Neuron (in vitro differentiated cells): ENCODE results near the gene MYO16.
"Not testable (repeated sequence)": the region's sequence is repeated elsewhere in the genome, so short reads cannot be mapped to it uniquely, and the experiment has no call there.

Experiments
- H2AFZ ChIP-seq: one replicate; pipeline ENCODE4 v1.6.1; 2013; ENCODE audit warnings: low read depth, mild to moderate bottlenecking, inconsistent platforms, low read length, moderate library complexity
- H3K27me3 ChIP-seq: one replicate; pipeline ENCODE4 v1.6.1; 2013; ENCODE audit warnings: low read length; ENCODE audit not compliant: insufficient read depth
- H3K36me3 ChIP-seq: one replicate; pipeline ENCODE4 v1.6.1; 2013; ENCODE audit warnings: low read length; ENCODE audit not compliant: insufficient read depth
- H3K4me1 ChIP-seq: one replicate; pipeline ENCODE4 v1.6.1; 2013; ENCODE audit warnings: low read length; ENCODE audit not compliant: insufficient read depth
- H3K4me3 ChIP-seq: 2 replicates; pipeline ENCODE4 v1.5.1; 2013; ENCODE audit warnings: mild to moderate bottlenecking, low read length, moderate library complexity
- H3K9me3 ChIP-seq: one replicate; pipeline ENCODE4 v1.6.1; 2013; ENCODE audit warnings: low read length

MYO16 gene

GRCh38 chr13:109204252-109204651 lies 574.8 kb downstream of the MYO16 start:
- Histone ChIP-seq H3K27me3 (no peaks in the 10 kb centered on the region), H3K4me3 (no peak overlapping the region), H3K36me3 (no peaks in the 10 kb centered on the region), H2AFZ (no peak overlapping the region), H3K4me1 (peaks cover 1% of the 10 kb centered on the region), H3K9me3 (peaks cover 2% of the 10 kb centered on the region)

- Histone ChIP-seq H3K27me3 (no peaks in the 10 kb centered on the region), H3K4me3 (no peak overlapping the region), H3K4me1 (peaks cover 2% of the 10 kb centered on the region), H2AFZ (no peak overlapping the region), H3K36me3 (no peaks in the 10 kb centered on the region), H3K9me3 (peaks cover 2% of the 10 kb centered on the region)
These were observed 575.2 kb downstream of the MYO16 start for GRCh38 chr13:109204657-109205056.

GRCh38 chr13:109205315-109205714 lies 575.9 kb downstream of the MYO16 start:
- Histone ChIP-seq H2AFZ (no peak overlapping the region), H3K4me3 (no peak overlapping the region), H3K9me3 (peaks cover 2% of the 10 kb centered on the region), H3K4me1 (peaks cover 7% of the 10 kb centered on the region), H3K36me3 (no peaks in the 10 kb centered on the region), H3K27me3 (no peaks in the 10 kb centered on the region)

GRCh38 chr13:109206616-109207015 lies 577.2 kb downstream of the MYO16 start:
- no peaks in the 10 kb centered on the region for H3K27me3 ChIP-seq
- no peak overlapping the region for H3K4me3 ChIP-seq
- peaks cover 2% of the 10 kb centered on the region for H3K9me3 ChIP-seq
- no peaks in the 10 kb centered on the region for H3K36me3 ChIP-seq
- peaks cover 20% of the 10 kb centered on the region for H3K4me1 ChIP-seq
- H2AFZ ChIP-seq: no peak overlapping the region

- Histone ChIP-seq H3K36me3 (no peaks in the 10 kb centered on the region), H3K9me3 (peaks cover 2% of the 10 kb centered on the region), H3K4me3 (no peak overlapping the region), H3K4me1 (peaks cover 30% of the 10 kb centered on the region), H3K27me3 (no peaks in the 10 kb centered on the region), H2AFZ (no peak overlapping the region)
These were observed 578.2 kb downstream of the MYO16 start for GRCh38 chr13:109207622-109208021.

- peaks cover 30% of the 10 kb centered on the region for H3K4me1 ChIP-seq
- no peaks in the 10 kb centered on the region for H3K27me3 ChIP-seq
These were observed 579.1 kb downstream of the MYO16 start for GRCh38 chr13:109208522-109208921.

GRCh38 chr13:109209526-109209925 lies 580.1 kb downstream of the MYO16 start:
- Histone ChIP-seq H3K4me1 (peaks cover 30% of the 10 kb centered on the region), H3K36me3 (no peaks in the 10 kb centered on the region), H3K4me3 (no peak overlapping the region), H3K9me3 (no peaks in the 10 kb centered on the region), H3K27me3 (no peaks in the 10 kb centered on the region), H2AFZ (no peak overlapping the region)

More at GRCh38 chr13:109208522-109208921, 579.1 kb downstream of the MYO16 start:
- H3K4me3 ChIP-seq: no peak overlapping the region
- H2AFZ ChIP-seq: no peak overlapping the region
- H3K36me3 ChIP-seq: no peaks in the 10 kb centered on the region
- no peaks in the 10 kb centered on the region for H3K9me3 ChIP-seq

- Histone ChIP-seq H3K9me3 (no peaks in the 10 kb centered on the region), H3K27me3 (no peaks in the 10 kb centered on the region), H3K4me1 (peaks cover 30% of the 10 kb centered on the region), H3K36me3 (no peaks in the 10 kb centered on the region), H3K4me3 (no peak overlapping the region), H2AFZ (no peak overlapping the region)
These were observed 582.2 kb downstream of the MYO16 start for GRCh38 chr13:109211616-109212015.

GRCh38 chr13:109212650-109213049 lies 583.2 kb downstream of the MYO16 start:
- H3K4me1 ChIP-seq: peaks cover 30% of the 10 kb centered on the region
- H3K4me3 ChIP-seq: no peak overlapping the region
- no peaks in the 10 kb centered on the region for H3K36me3 ChIP-seq
- no peak overlapping the region for H2AFZ ChIP-seq
- H3K9me3 ChIP-seq: no peaks in the 10 kb centered on the region
- H3K27me3 ChIP-seq: no peaks in the 10 kb centered on the region

- Histone ChIP-seq H3K4me3 (no peak overlapping the region), H3K36me3 (no peaks in the 10 kb centered on the region), H2AFZ (no peak overlapping the region), H3K9me3 (no peaks in the 10 kb centered on the region), H3K4me1 (peaks cover 30% of the 10 kb centered on the region), H3K27me3 (no peaks in the 10 kb centered on the region)
These were observed 584.3 kb downstream of the MYO16 start for GRCh38 chr13:109213714-109214113.

- no peaks in the 10 kb centered on the region for H3K36me3 ChIP-seq
- no peaks in the 10 kb centered on the region for H3K27me3 ChIP-seq
- no peak overlapping the region for H2AFZ ChIP-seq
- no peak overlapping the region for H3K4me3 ChIP-seq
- H3K4me1 ChIP-seq: peaks cover 30% of the 10 kb centered on the region
- no peaks in the 10 kb centered on the region for H3K9me3 ChIP-seq
These were observed 585.0 kb downstream of the MYO16 start for GRCh38 chr13:109214393-109214792.

- H3K36me3 ChIP-seq: no peaks in the 10 kb centered on the region
- no peak overlapping the region for H2AFZ ChIP-seq
- no peak overlapping the region for H3K4me3 ChIP-seq
- no peaks in the 10 kb centered on the region for H3K9me3 ChIP-seq
- no peaks in the 10 kb centered on the region for H3K27me3 ChIP-seq
- peaks cover 22% of the 10 kb centered on the region for H3K4me1 ChIP-seq
These were observed 586.0 kb downstream of the MYO16 start for GRCh38 chr13:109215377-109215776.

GRCh38 chr13:109217510-109217909 lies 588.1 kb downstream of the MYO16 start:
- H3K27me3 ChIP-seq, H3K4me3 ChIP-seq, H3K9me3 ChIP-seq, H3K4me1 ChIP-seq, H2AFZ ChIP-seq, H3K36me3 ChIP-seq: not testable (repeated sequence)

GRCh38 chr13:109220631-109221030 lies 591.2 kb downstream of the MYO16 start:
- no peaks in the 10 kb centered on the region for H3K4me1 ChIP-seq

More at GRCh38 chr13:109220631-109221030, 591.2 kb downstream of the MYO16 start:
- no peaks in the 10 kb centered on the region for H3K36me3 ChIP-seq
- no peak overlapping the region for H3K4me3 ChIP-seq
- no peaks in the 10 kb centered on the region for H3K27me3 ChIP-seq
- H3K9me3 ChIP-seq: peaks cover 8% of the 10 kb centered on the region
- no peak overlapping the region for H2AFZ ChIP-seq
